Heart right ventricle (tissue), 16 donors: Measurements from ENCODE around the gene IL20. TPM values are rescaled to one million over a fixed set of nuclear protein-coding genes. Genes with fewer than 3 reads are reported as not detected.

Source experiments
- ATAC-seq, 8 donors: fragments of 200-7000 bp; cut with Tn5 transposase; one replicate each; pipeline ENCODE4 v1.9.1; 2020; ENCODE audit warnings: mild to moderate bottlenecking in 8 of 8, moderate library complexity in 8 of 8, moderate number of reproducible peaks in 1 of 8
- DNase-seq, 2 donors: peaks; one replicate each; pipeline ENCODE4 v3.0.0-alpha.2; 2020
- H3K27ac ChIP-seq, 10 donors: fragments of 200-600 bp; sonication (generic) in 2 of 10; one replicate each; pipeline versions ENCODE4 v1.5.0 to v1.8.0; 2020 to 2022; ENCODE audit warnings: mild to moderate bottlenecking in 3 of 10
- H3K27me3 ChIP-seq, 7 donors: fragments of 200-600 bp; one replicate each; pipeline ENCODE4 v1.8.0; 2021 to 2022; ENCODE audit warnings: mild to moderate bottlenecking in 2 of 7
- H3K36me3 ChIP-seq, 9 donors: fragments of 200-600 bp; sonication (generic) in 1 of 9; one replicate each; pipeline versions ENCODE4 v1.5.0 to v1.8.0; 2020 to 2022; ENCODE audit warnings: mild to moderate bottlenecking in 2 of 9
- H3K4me1 ChIP-seq, 9 donors: fragments of 200-600 bp; sonication (generic) in 1 of 9; one replicate each; pipeline versions ENCODE4 v1.5.0 to v1.8.0; 2020 to 2022; ENCODE audit warnings: mild to moderate bottlenecking in 4 of 9
- H3K4me3 ChIP-seq, 10 donors: fragments of 200-600 bp; sonication (generic) in 2 of 10; one replicate each; pipeline versions ENCODE4 v1.5.0 to v1.8.0; 2020 to 2022; ENCODE audit warnings: mild to moderate bottlenecking in 7 of 10, moderate library complexity in 2 of 10
- H3K9me3 ChIP-seq, 11 donors: fragments of 200-600 bp in 10 of 11; sonication (generic) in 2 of 11; one replicate each; pipeline versions ENCODE4 v1.5.0 to v1.8.0; 2013 to 2022; ENCODE audit warnings: mild to moderate bottlenecking in 2 of 11, control low read depth in 1 of 11, moderate library complexity in 1 of 11
- CTCF ChIP-seq, 9 donors: fragments of 200-600 bp; sonication (generic) in 2 of 9; IDR thresholded peaks; one replicate each; pipeline versions ENCODE4 v1.5.0 to v1.8.0; 2021 to 2022; ENCODE audit warnings: antibody characterized with exemption in 9 of 9, mild to moderate bottlenecking in 5 of 9, moderate library complexity in 1 of 9
- WGBS, 2 donors: extraction: QIAGEN DNeasy Blood & Tissue Kit; methylation state at CpG; one replicate each; pipeline ENCODE4 v1.1.7; 2013; ENCODE audit warnings: inconsistent platforms in 1 of 2; 5-methylcytosine and 5-hydroxymethylcytosine counted together
- intact Hi-C, 10 donors: fragments of 100-400 bp; cut with DNase I; formaldehyde crosslinking; loops; one replicate each; pipeline versions ENCODE4 v1.11.1 to v1.14.2; 2022
- polyA plus RNA-seq, 2 donors: library from polyadenylated mRNA; stranded (reverse); fragments of 200-250 nt; gene quantifications; one replicate each; pipeline ENCODE4 v1.2.3, GENCODE V29; 2013
- total RNA-seq, 10 donors: library from RNA; stranded (reverse); fragmentation: NEBNext Ultra II Directional in 3 of 10; extraction: Animal tissue kit (Norgen Biotek cat#: 25700) in 3 of 10; gene quantifications; one replicate each; pipeline versions ENCODE4 v1.2.1 to v1.2.4, GENCODE V29; 2021 to 2023
- donor health status: Arrhythmogenic right ventricular cardiomyopathy.
- donor health status: ischemic (EF 13 %, LVEDD 7.1; RV severe dilation, severe dysfunction).
- donor health status: healthy with polysubstance abuse.
- donor health status: DM: no; HTN: yes; CAD: no.
- donor health status: DM: no; HTN: no; CAD: no.
- donor health status: ischemic (EF 25% LVEDD 6.9; RV normal size, moderate dysfunction).
- donor health status: ischemic (EF 25% LVEDD 5.7; RV mildly dilated, moderate dysfunction).
- donor health status: healthy.
- donor health status: DM: yes; HTN: yes; CAD: no.
- donor health status: Ischemic cardiomyopathy.
- donor health status: ischemic (EF 35%, LVEDD 5.7; RV mildly dilated, moderate dysfunction).
- donor health status: nonischemic (EF 11% LVEDD 7.7; RV severe dilation, severe dysfunction).
- donor health status: DM: yes; HTN: yes; CAD: no.
- donor health status: PGD.
- donor health status: ischemic (EF 29% LVEDD 5.4; RV normal size, mild dysfunction).
- donor health status: nonischemic (EF 23%, LVEDD 6.1; RV moderate dilation, normal function).

Gene IL20
- total and polyA plus RNA-seq, 12 donors, result not detected

- whole genome bisulfite sequencing, 2 donors, result 81 to 87% methylated on average over 6 of the region's 6 CpGs
- ATAC-seq, result no peak
- Histone ChIP-seq H3K36me3 (no peaks in the 10 kb centered on the region), H3K4me1 (peaks cover 0 to 54% (median 0%) of the 10 kb centered on the region in 9 donors), H3K27me3 (peaks cover 0 to 2% (median 0%) of the 10 kb centered on the region in 7 donors), H3K4me3 (no peak overlapping the region), H3K9me3 (no peaks in the 10 kb centered on the region), H3K27ac (no peak overlapping the region)
- no peak for TF ChIP-seq CTCF (IDR thresholded peaks at IDR 0.05)
- intact Hi-C loops, result no loop called here
- DNase-seq, result no peak
Observed at GRCh38 chr1:206829282-206829681, 36.1 kb upstream of the IL20 start.

DNA sequence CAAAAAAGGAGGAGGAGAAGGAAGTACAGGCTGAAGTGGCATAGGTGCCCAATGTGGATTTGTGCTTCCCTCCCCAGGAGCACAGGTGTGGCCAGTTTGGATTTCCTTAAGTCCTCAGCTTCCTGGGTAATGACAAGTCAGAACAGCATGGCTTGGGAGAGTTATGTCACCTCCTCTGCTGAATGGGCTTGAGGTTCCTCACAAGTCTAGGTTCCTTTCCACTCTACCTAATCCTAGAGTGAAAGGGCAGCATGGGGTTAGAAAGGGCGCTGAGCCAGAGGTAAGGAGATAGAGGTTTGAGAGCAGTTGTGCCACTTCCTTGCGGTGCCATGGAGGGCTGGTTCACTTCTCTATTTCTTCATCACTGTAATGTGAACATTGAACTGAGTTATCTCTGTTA, 35.5 kb upstream of the IL20 start:
- no peak overlapping the region for H3K27ac ChIP-seq
- ATAC-seq, result no peak
- no peak for DNase-seq
- TF ChIP-seq CTCF (IDR thresholded peaks at IDR 0.05), result no peak
- no peaks in the 10 kb centered on the region for H3K36me3 ChIP-seq
- no peaks in the 10 kb centered on the region for H3K9me3 ChIP-seq
- WGBS, 2 donors, result 91 to 93% methylated on average over 2 of the region's 2 CpGs
- H3K4me3 ChIP-seq, result no peak overlapping the region
- peaks cover 0 to 54% (median 0%) of the 10 kb centered on the region in 9 donors for H3K4me1 ChIP-seq
- intact Hi-C loops, result no loop called here
- peaks cover 0 to 6% (median 0%) of the 10 kb centered on the region in 7 donors for H3K27me3 ChIP-seq

- 91 to 92% methylated on average over 4 of the region's 4 CpGs for WGBS, 2 donors
- intact Hi-C loops, result no loop called here
- Histone ChIP-seq H3K9me3 (no peaks in the 10 kb centered on the region), H3K4me3 (no peak overlapping the region), H3K27ac (no peak overlapping the region), H3K27me3 (peaks cover 0 to 16% (median 4%) of the 10 kb centered on the region in 7 donors), H3K36me3 (no peaks in the 10 kb centered on the region), H3K4me1 (peaks cover 0 to 54% (median 0%) of the 10 kb centered on the region in 9 donors)
- ATAC-seq (no peak), DNase-seq (no peak)
- TF ChIP-seq CTCF (IDR thresholded peaks at IDR 0.05), result no peak
Observed at GRCh38 chr1:206831650-206832049, 33.8 kb upstream of the IL20 start.

DNA sequence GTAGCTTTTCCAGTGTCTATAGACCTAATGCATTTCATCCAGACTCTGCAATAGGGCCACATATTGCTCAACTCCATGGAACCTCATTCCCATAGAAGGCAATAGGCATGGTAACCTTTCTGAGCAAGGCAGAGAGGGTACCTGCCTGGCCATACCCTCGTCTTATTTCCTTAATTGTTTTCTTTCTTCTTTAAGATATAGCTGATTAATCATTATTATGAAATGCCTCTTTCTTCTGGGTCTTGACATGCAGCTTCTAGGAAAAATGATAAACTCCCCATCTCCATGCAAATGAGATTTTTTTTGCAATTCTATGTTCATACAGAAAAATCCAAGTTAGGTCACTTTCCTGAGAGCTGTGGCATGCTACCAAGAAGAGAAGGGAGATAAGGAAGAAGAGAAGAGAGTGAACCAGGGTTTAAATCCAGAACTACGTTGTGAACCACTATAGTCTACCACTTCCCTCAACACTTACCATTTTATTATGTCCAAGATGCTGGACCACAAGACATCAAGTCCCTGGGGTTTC, 33.0 kb upstream of the IL20 start:
- intact Hi-C loops, result no loop called here
- Histone ChIP-seq H3K36me3 (no peaks in the 10 kb centered on the region), H3K9me3 (no peaks in the 10 kb centered on the region), H3K27me3 (peaks cover 0 to 24% (median 7%) of the 10 kb centered on the region in 7 donors), H3K4me3 (no peak overlapping the region), H3K4me1 (peaks cover 0 to 52% (median 0%) of the 10 kb centered on the region in 9 donors), H3K27ac (no peak overlapping the region)
- WGBS, 2 donors, result 58 to 61% methylated on average over 2 of the region's 2 CpGs
- TF ChIP-seq CTCF (IDR thresholded peaks at IDR 0.05), result no peak
- DNase-seq (no peak), ATAC-seq (no peak)
